Muscle of leg (tissue), 11 donors: Measurements from ENCODE around the gene WDR74. TPM values are rescaled to one million over a fixed set of nuclear protein-coding genes. Genes with fewer than 3 reads are reported as not detected.
A peak's percentile ranks its signal among the peaks of the same experiment; 100 is the strongest.

Experiments used
- DNase-seq: peaks from one replicate; pipeline ENCODE4 v3.0.0; 2013
- H3K27ac ChIP-seq: one replicate; pipeline ENCODE4 v1.5.1; 2013; ENCODE audit warnings: mild to moderate bottlenecking, low read length, control low read depth
- H3K27me3 ChIP-seq: one replicate; pipeline ENCODE4 v1.6.1; 2013; ENCODE audit warnings: low read length; ENCODE audit not compliant: control insufficient read depth, insufficient read depth
- H3K36me3 ChIP-seq: one replicate; pipeline ENCODE4 v1.6.1; 2013; ENCODE audit warnings: low read length; ENCODE audit not compliant: control insufficient read depth, insufficient read depth
- H3K4me1 ChIP-seq: one replicate; pipeline ENCODE4 v1.6.1; 2013; ENCODE audit warnings: low read length; ENCODE audit not compliant: control insufficient read depth, insufficient read depth
- H3K4me3 ChIP-seq: one replicate; pipeline ENCODE4 v1.5.1; 2013; ENCODE audit warnings: low read length, control low read depth
- H3K9me3 ChIP-seq: replicated peaks from 2 replicates; pipeline ENCODE4 v1.6.1; 2013; ENCODE audit warnings: low read depth, low read length; ENCODE audit not compliant: control insufficient read depth
- WGBS: methylation state at CpG from one replicate; pipeline ENCODE4 v1.1.5; 2013; ENCODE audit warnings: missing lambda C conversion rate; ENCODE audit not compliant: insufficient coverage; 5-methylcytosine and 5-hydroxymethylcytosine counted together
- polyA plus RNA-seq, 8 donors: library from polyadenylated mRNA; unstranded; fragments of 120-200 nt; gene quantifications; one replicate each; pipeline versions ENCODE4 v1.2.1 to v1.2.3, GENCODE V29; 2013; ENCODE audit warnings: inconsistent platforms in 1 of 8, low replicate concordance in 1 of 8; ENCODE audit not compliant: insufficient read length in 8 of 8, insufficient read depth in 1 of 8
- total RNA-seq: library from RNA; stranded (reverse); fragments of 120-200 nt; gene quantifications from one replicate; pipeline ENCODE4 v1.2.4, GENCODE V29; 2013

WDR74 gene
- total and polyA plus RNA-seq, 9 donors, result 28.3 to 41.8 (median 34.9) TPM

- H3K36me3 ChIP-seq, result peaks cover 48% of the 10 kb centered on the region
Measured at GRCh38 chr11:62816557-62816956, 22.8 kb downstream of the WDR74 start.

GRCh38 chr11:62811659-62812058 is 27.7 kb downstream of the WDR74 start:
- 86% methylated on average over 1 of the region's 2 CpGs for whole genome bisulfite sequencing

More at GRCh38 chr11:62816557-62816956, 22.8 kb downstream of the WDR74 start:
- 83% methylated on average over 1 of the region's 8 CpGs for WGBS
- no peaks in the 10 kb centered on the region for H3K27me3 ChIP-seq
- no peaks in the 10 kb centered on the region for H3K9me3 ChIP-seq
- H3K4me3 ChIP-seq, result no peak overlapping the region
- DNase-seq, result no peak
- no peaks in the 10 kb centered on the region for H3K4me1 ChIP-seq
- no peak overlapping the region for H3K27ac ChIP-seq

DNA sequence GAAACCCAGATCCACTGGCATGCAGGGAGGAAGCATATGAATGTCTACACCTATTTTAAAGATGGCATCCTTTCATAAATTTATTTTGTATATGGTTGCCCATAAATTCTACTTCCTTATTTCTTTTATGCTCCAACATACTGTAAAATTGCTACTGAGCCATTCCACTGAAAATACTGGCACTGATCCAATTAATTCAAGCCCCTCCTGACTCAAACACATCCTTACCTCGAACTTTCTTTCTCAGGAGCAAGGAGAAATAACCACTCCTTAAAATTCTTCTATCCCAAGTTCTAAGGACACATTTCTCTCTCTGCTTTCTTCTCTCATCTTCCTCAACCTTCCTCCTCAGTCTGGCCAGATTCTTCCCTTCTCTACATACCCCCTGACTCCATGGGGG is 28.6 kb downstream of the WDR74 start:
- H3K9me3 ChIP-seq, result no peaks in the 10 kb centered on the region
- WGBS, result 15% methylated on average over 1 of the region's 1 CpG
- no peaks in the 10 kb centered on the region for H3K27me3 ChIP-seq
- no peak for DNase-seq
- no peak overlapping the region for H3K27ac ChIP-seq
- peaks cover 16% of the 10 kb centered on the region for H3K4me1 ChIP-seq
- H3K36me3 ChIP-seq, result peaks cover 23% of the 10 kb centered on the region
- no peak overlapping the region for H3K4me3 ChIP-seq

More at GRCh38 chr11:62811659-62812058, 27.7 kb downstream of the WDR74 start:
- DNase-seq, result no peak
- H3K27ac ChIP-seq, result no peak overlapping the region
- no peak overlapping the region for H3K4me3 ChIP-seq
- peaks cover 7% of the 10 kb centered on the region for H3K4me1 ChIP-seq
- H3K27me3 ChIP-seq, result no peaks in the 10 kb centered on the region
- H3K36me3 ChIP-seq, result peaks cover 30% of the 10 kb centered on the region
- H3K9me3 ChIP-seq, result no peaks in the 10 kb centered on the region

DNA sequence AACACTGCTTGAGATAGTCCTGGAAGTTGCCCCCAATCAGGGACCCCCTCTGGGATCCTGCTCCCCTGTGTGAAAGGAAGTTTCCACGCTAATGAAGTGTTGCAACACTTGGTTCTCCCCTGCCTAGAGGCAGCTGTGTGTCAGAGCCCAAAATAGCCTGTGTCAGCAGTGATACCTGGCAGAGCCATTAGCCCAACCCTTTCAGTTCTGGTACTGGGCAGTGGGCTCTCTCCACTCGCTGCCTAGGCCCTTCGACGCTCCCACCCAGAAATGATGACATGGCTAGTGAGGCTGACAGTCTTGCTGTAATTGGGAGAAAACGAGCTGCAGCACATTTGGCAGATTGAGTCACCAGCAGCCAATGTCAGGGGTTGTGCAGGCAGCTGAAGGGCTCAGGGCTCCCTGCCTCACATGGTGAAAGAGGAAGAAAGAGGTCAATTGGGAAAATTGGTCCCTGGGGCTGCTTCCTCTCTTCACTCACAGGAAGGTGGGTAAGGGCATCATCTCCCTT is 32.7 kb downstream of the WDR74 start:
- H3K27me3 ChIP-seq, result no peaks in the 10 kb centered on the region
- H3K36me3 ChIP-seq, result peaks cover 28% of the 10 kb centered on the region
- H3K4me1 ChIP-seq, result peaks cover 31% of the 10 kb centered on the region
- DNase-seq, result peak; percentile 45
- 60% methylated on average over 3 of the region's 5 CpGs for WGBS
- peak overlapping the region; percentile 87 for H3K27ac ChIP-seq
- H3K9me3 ChIP-seq, result no peaks in the 10 kb centered on the region
- H3K4me3 ChIP-seq, result no peak overlapping the region

DNA sequence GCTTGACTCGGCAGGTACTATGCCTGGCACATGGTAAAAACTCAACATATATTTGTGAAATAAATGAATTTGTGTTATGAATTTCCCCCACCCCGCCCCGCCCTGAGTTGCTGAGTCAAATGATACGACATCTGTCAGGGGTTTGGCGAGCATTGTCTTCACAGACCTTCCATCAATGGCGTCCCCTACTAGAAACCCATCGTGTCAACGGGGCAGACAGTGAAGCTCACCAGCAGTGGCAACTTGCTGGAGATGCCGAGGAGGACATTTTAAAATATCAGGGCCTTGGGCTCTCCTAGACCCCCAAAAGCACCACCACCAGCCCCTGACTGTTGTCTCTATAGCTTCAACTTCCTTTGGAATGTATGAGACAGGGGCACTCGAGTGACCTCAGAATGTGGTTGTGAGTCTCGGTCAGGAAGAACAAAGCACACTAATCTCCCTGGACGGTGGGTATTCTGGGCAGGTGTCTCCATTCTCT is 33.4 kb downstream of the WDR74 start:
- DNase-seq, result peak; percentile 39
- Histone ChIP-seq H3K27me3 (no peaks in the 10 kb centered on the region), H3K27ac (peak overlapping the region; percentile 87), H3K4me3 (peak overlapping the region; percentile 69), H3K36me3 (peaks cover 34% of the 10 kb centered on the region), H3K9me3 (no peaks in the 10 kb centered on the region), H3K4me1 (peaks cover 31% of the 10 kb centered on the region)
- 19% methylated on average over 8 of the region's 12 CpGs for WGBS

DNA sequence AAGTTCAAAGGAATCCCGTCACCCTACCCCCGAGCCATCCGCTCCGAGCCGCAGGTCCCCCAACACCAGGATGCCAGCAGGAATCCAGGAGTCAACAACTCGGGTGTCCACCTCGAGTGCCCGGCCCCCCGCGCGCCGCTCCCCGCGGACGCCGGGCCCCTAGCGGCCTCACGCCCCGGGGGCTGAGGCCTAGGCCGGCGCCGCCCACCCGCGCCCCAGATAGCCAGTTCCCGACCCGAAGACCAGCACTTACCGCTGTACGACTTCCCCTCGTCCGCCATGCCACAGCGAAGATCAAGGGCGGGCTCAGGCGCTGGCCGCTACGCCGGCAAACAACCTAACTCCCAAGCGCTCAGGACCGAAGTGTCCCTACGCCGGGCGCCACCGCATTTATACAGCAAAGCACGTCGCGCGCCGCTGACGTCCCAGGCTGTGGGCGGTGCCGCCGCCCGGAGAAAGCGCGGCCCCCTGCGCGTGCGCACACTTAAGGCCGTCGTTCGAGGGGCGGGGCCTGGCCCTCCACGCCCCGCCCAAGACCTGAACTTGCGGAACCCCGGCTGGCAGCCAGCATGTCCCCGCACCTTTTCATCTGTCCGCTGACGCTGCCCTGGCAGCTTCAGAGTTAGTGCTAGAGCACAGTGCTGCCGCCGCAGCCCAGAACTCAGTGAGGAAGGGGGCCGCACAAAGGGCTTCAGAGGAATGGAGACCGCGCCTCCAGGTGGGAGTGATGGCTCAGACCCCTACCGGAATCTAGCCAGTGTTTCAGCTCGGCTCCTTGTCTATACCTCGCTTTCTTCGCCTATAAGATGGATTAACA is 34.1 kb downstream of the WDR74 start, which contains the start of gene NXF1:
NXF1 (minus strand) TSS at position 365 of the 817 bp plus-strand sequence; CDS start at position 281, 84 bp downstream.
- H3K9me3 ChIP-seq, result no peaks in the 10 kb centered on the region
- H3K27ac ChIP-seq, result peak within 1 kb of the TSS; percentile 93
- no peaks in the 10 kb centered on the region for H3K27me3 ChIP-seq
- peak within 1 kb of the TSS; percentile 69 for H3K4me3 ChIP-seq
- WGBS, result under 1% methylated on average over 73 of the region's 77 CpGs
- peaks cover 31% of the 10 kb centered on the region for H3K4me1 ChIP-seq
- peaks cover 42% of the 10 kb centered on the region for H3K36me3 ChIP-seq
- peak; percentile 97 for DNase-seq

DNA sequence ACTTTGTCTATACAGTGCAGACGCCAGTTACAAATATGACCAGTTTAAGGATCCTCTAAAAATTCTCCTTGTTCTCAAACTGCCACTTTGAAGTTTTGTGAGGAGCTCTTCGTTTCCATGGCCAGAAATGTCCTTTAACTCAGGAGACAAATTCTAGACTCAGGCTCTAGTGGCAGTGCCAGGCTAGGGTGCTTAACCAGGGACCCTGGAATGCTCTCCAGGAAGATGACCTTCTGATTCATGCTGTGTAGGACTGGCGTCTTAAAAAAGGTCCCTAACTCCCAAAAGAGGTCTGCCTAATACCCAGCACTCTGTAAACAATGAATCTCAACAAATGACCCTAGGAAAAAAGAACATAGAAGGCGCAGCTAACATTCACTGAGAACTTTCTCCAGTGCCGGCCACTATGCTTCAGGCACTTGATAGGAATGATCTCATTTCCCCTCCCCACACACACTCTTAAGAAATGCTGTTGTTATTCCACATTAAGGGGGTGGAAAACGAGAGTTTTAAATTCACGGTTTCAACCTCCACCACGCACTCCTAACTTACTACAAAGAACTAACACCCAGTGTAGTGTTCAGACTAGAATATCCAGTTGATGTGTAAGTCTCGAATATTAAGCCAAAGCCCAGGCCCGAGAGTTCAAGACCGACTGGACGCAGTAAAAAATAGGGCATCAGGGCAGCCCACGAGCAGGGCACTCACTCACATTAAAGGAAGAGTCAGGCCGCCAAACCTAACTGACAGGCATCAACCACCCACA is 34.9 kb downstream of the WDR74 start:
- H3K36me3 ChIP-seq, result peaks cover 49% of the 10 kb centered on the region
- H3K4me3 ChIP-seq, result peak overlapping the region; percentile 69
- peak; percentile 48 for DNase-seq
- WGBS, result 0% methylated on average over 6 of the region's 14 CpGs
- H3K27ac ChIP-seq, result peak overlapping the region; percentile 93
- H3K9me3 ChIP-seq, result no peaks in the 10 kb centered on the region
- H3K4me1 ChIP-seq, result peaks cover 31% of the 10 kb centered on the region
- H3K27me3 ChIP-seq, result no peaks in the 10 kb centered on the region

GRCh38 chr11:62801071-62801470 is 38.3 kb downstream of the WDR74 start:
- H3K36me3 ChIP-seq, result peaks cover 70% of the 10 kb centered on the region
- H3K4me3 ChIP-seq, result no peak overlapping the region
- H3K27ac ChIP-seq, result no peak overlapping the region
- DNase-seq, result no peak
- no CpG with 5 or more reads among the region's 4 CpGs for WGBS
- no peaks in the 10 kb centered on the region for H3K27me3 ChIP-seq
- no peaks in the 10 kb centered on the region for H3K9me3 ChIP-seq
- peaks cover 19% of the 10 kb centered on the region for H3K4me1 ChIP-seq

- H3K9me3 ChIP-seq, result no peaks in the 10 kb centered on the region
- 85% methylated on average over 10 of the region's 10 CpGs for WGBS
- no peaks in the 10 kb centered on the region for H3K27me3 ChIP-seq
- no peak overlapping the region for H3K4me3 ChIP-seq
- peaks cover 83% of the 10 kb centered on the region for H3K36me3 ChIP-seq
- H3K27ac ChIP-seq, result no peak overlapping the region
- peaks cover 12% of the 10 kb centered on the region for H3K4me1 ChIP-seq
- no peak for DNase-seq
Measured at GRCh38 chr11:62799486-62799885, 39.9 kb downstream of the WDR74 start.

DNA sequence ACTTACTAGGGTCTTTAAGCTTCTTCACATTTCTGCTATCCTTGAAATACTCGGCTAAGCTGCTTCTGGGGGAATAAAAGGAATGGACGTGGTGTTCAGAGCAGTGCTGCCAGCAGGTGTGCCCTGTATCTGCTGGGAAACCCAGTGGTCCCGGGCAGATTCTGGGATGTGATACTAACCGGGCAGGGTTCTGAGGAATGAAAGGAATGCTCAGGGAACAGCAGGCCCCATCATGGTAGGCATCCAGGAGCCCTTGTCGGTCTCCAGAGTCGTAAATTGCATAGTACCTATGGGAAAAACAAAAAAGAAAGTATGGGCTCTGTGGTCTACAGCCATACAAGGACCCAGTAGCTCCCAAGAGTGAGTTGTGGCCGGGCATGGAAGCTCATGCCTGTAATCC is 43.1 kb downstream of the WDR74 start:
- Histone ChIP-seq H3K27ac (no peak overlapping the region), H3K9me3 (no peaks in the 10 kb centered on the region), H3K36me3 (peaks cover 77% of the 10 kb centered on the region), H3K4me1 (peaks cover 6% of the 10 kb centered on the region), H3K27me3 (no peaks in the 10 kb centered on the region), H3K4me3 (no peak overlapping the region)
- no peak for DNase-seq
- 81% methylated on average over 5 of the region's 7 CpGs for WGBS
